Right forelimb (tissue), 1 donor: Measurements from ENCODE around the gene TIMP2.
"Not testable (repeated sequence)": the region's sequence is repeated elsewhere in the genome, so short reads cannot be mapped to it uniquely, and the experiment has no call there.

Experiments used
- DNase-seq: peaks from one replicate; pipeline ENCODE4 v3.0.0-alpha.2; 2018

TIMP2 gene

GRCh38 chr17:78954684-78955083 lies 29.5 kb upstream of the TIMP2 start:
- no peak for DNase-seq

GRCh38 chr17:78953356-78954350 lies 28.5 kb upstream of the TIMP2 start:
- DNase-seq, result no peak

GRCh38 chr17:78952706-78953105 lies 27.5 kb upstream of the TIMP2 start:
- no peak for DNase-seq

- DNase-seq, result no peak
These were observed 26.9 kb upstream of the TIMP2 start for GRCh38 chr17:78951967-78952551.

- DNase-seq, result no peak
These were observed 25.7 kb upstream of the TIMP2 start for GRCh38 chr17:78950870-78951269.

- no peak for DNase-seq
These were observed 22.3 kb upstream of the TIMP2 start for GRCh38 chr17:78947235-78948149.

- DNase-seq, result no peak
These were observed 21.4 kb upstream of the TIMP2 start for GRCh38 chr17:78946631-78947030.

GRCh38 chr17:78946131-78946530 lies 20.9 kb upstream of the TIMP2 start:
- no peak for DNase-seq

GRCh38 chr17:78945455-78945854 lies 20.3 kb upstream of the TIMP2 start:
- DNase-seq, result not testable (repeated sequence)

- DNase-seq, result no peak
These were observed 19.8 kb upstream of the TIMP2 start for GRCh38 chr17:78944956-78945355.

GRCh38 chr17:78944026-78944425 lies 18.8 kb upstream of the TIMP2 start:
- DNase-seq, result no peak

- no peak for DNase-seq
These were observed 15.5 kb upstream of the TIMP2 start for GRCh38 chr17:78940708-78941107.

- no peak for DNase-seq
These were observed 15.1 kb upstream of the TIMP2 start for GRCh38 chr17:78940258-78940657.

- DNase-seq, result no peak
These were observed 14.4 kb upstream of the TIMP2 start for GRCh38 chr17:78939615-78940014.

- DNase-seq, result no peak
These were observed 12.4 kb upstream of the TIMP2 start for GRCh38 chr17:78937561-78937960.

GRCh38 chr17:78935419-78936323 lies 10.5 kb upstream of the TIMP2 start:
- peak; percentile 82 for DNase-seq

GRCh38 chr17:78934681-78935418 lies 9.7 kb upstream of the TIMP2 start:
- DNase-seq, result no peak

- DNase-seq, result peak; percentile 97
These were observed 8.9 kb upstream of the TIMP2 start for GRCh38 chr17:78933959-78934568.

GRCh38 chr17:78933025-78933958 lies 8.1 kb upstream of the TIMP2 start:
- DNase-seq, result no peak
